ENCODE results near the gene PPP1CA.

PPP1CA gene

DNA sequence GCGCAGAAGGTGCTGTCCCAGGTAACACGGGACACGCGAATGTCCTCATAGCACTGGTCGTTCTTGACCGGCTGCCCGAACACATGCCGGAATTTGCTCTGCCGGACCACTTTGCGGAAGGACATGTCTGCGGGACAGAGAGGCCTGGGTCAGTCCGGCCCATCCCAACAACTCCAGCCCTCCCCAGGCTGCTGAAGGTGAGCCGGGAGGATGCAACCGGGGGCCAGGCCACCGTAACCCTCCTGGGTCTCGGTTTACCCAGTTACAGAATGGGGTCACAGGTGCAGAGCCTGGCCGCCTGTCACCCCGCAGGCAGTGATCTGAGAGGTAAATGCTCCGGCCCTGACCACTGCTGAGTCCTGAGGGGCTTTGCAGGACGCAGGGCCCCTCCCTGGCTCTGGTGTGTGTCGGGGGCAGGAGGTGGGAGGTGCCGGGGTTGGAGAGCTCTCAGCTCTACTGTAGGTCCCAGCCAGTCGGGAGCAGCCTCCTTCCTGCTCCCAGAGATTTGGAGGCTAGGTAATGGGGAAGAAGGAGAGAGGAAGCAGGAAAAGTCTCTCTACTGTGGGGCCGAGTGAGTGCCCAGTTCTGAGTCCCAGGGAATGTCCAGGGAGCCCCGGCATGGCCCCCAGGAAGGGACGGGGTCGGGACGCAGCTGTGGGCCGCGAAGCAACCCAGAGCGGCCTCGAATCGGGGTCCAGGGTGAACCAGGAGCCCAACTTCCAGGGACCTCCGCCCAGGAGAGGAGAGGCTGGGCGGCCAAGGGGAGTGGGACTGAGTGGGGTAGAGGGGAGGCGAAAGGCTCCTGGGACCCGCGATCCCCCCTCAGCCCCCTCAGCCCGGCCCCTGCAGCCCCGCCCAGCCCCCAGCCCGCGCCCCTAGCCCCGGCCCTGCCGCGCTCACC, 41.1 kb upstream of the PPP1CA start:
- TF ChIP-seq, protein P1, sequence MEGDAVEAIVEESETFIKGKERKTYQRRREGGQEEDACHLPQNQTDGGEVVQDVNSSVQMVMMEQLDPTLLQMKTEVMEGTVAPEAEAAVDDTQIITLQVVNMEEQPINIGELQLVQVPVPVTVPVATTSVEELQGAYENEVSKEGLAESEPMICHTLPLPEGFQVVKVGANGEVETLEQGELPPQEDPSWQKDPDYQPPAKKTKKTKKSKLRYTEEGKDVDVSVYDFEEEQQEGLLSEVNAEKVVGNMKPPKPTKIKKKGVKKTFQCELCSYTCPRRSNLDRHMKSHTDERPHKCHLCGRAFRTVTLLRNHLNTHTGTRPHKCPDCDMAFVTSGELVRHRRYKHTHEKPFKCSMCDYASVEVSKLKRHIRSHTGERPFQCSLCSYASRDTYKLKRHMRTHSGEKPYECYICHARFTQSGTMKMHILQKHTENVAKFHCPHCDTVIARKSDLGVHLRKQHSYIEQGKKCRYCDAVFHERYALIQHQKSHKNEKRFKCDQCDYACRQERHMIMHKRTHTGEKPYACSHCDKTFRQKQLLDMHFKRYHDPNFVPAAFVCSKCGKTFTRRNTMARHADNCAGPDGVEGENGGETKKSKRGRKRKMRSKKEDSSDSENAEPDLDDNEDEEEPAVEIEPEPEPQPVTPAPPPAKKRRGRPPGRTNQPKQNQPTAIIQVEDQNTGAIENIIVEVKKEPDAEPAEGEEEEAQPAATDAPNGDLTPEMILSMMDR (IDR thresholded peaks at IDR 0.05; ENCODE audit: control extremely low read depth, extremely low read depth, low read depth, missing control alignments): no peak
- no peak for DNase-seq (ENCODE audit: extremely low spot score)
- CTCF ChIA-PET: interaction anchor here (1.0 to 1.2 kb wide), 2 partner anchors 41 to 89 kb away, joined by 3 read pairs; partner anchors contain the start of genes POLD4 and PPP1CA
- POLR2A ChIA-PET: interaction anchor here (0.6 kb wide), 3 partner anchors 9 to 63 kb away, joined by 3 to 4 read pairs (median 3); partner anchors contain the start of gene PITPNM1

DNA sequence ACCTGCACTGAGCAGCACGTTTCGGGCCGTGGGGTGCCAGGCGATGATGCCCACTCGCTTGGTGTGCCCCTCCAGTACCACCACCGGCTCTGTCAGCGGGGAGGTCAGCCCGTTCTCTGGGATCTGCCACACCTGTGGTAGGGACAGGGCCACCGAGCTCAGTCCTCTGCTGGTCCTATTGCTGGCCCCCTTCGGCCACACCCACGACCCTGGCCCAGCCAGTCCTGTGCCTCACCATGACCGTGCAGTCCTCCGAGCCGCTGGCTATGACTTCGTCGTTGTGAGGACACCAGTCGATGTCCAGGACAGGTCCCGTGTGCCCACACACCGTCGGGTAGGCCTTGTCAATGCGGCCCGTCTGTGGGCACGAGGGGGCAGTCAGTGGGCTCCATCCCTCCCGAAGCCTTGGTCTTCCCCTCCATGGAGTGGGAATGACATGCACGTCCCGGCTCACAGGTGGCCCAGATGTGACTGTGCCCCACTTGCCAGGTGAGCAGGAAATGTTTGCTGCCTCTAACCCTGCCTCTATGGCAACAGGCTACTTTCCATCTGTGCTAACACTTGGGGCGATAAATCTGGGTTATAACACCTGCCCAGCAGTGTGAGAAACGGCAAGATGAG, 40.2 kb upstream of the PPP1CA start:
- ChIA-PET CTCF (interaction anchor here (0.7 to 1.4 kb wide), 3 partner anchors 13 to 40 kb away, joined by 3 to 4 read pairs (median 3); partner anchors contain the start of genes PPP1CA, RPS6KB2 and TMEM134), POLR2A (interaction anchor here (0.8 kb wide), 1 partner anchor 10 kb away, joined by 3 read pairs; no protein-coding TSS in a partner anchor)
- TF ChIP-seq, protein P1 (IDR thresholded peaks at IDR 0.05; ENCODE audit: control extremely low read depth, extremely low read depth, low read depth, missing control alignments): no peak
- no peak for DNase-seq (ENCODE audit: extremely low spot score)

DNA sequence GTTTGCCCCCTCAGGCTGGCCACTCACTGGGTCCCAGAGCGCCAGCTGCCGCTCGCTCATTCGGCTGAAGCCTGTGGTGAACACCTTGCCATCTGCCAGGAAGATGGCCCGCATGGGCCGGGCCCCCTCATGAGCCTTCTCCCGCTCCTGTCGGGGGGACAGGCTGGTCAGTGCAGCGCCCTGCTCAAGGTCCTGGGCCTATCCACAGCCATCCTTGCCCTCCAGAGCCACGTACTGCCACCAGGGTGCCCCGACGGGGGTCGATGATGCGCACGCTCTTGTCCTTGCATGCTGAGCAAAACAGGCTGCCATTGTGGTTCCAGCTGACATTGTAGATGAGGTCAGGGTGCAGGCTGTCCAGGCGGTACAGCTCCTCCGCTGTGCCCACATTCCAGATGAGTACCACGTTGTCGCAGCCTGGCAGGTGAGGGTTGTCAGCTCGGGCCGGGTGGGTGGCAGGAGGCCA, 39.5 kb upstream of the PPP1CA start:
- ChIA-PET CTCF (interaction anchor here (0.7 to 1.4 kb wide), 5 partner anchors 12 to 40 kb away, joined by 3 to 4 read pairs (median 3); partner anchors contain the start of genes PPP1CA, RPS6KB2, TBC1D10C and TMEM134), POLR2A (interaction anchor here (0.5 to 0.8 kb wide), 2 partner anchors 10 to 90 kb away, joined by 3 read pairs; no protein-coding TSS in a partner anchor)

DNA sequence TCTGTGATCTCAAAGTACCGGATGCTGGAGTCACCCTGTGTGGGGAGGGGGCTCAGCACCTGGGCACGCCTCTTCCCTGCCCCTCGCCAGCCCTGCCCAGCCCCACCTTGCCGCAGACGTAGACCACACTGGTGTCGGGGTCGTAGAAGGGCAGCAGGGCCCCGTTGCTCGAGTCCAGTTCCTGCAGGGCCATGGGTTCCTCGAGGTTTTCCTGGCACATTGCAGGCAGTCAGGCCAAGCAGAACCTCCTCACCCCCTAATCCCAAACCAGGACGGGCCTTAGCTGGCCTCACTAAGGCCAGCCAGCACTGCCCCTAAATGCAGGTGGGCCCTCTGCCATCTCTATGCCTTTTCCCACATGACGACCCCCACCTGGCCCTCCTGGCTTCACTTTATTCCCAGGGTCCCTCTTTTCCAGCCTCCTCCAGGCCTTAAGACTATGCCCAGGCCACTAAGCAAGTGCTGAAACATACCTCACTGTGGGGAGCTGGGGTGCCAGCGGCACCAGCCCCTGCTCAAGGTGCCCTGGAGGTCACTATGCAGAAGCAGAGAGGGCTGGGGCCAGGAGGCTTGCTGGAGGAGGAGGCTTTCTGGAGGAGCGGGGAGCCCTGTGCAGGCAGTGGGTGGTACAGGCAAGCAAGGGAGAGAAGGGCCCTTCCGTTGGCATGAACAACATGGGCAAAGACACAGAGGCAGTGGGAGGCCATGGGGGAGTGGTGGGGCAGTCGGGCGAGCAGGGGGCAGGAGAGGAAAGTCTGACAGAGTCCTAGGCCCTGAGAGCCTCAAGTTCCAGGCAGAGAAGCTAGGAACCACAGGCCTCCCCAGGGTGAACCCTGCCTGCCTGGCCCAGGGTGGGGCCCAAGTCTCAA, 38.8 kb upstream of the PPP1CA start:
- ChIA-PET POLR2A (interaction anchor here (0.5 kb wide), 1 partner anchor 89 kb away, joined by 3 read pairs; no protein-coding TSS in a partner anchor), CTCF (interaction anchor here (0.7 to 1.4 kb wide), 4 partner anchors 12 to 39 kb away, joined by 3 to 4 read pairs (median 3); partner anchors contain the start of genes PPP1CA, RPS6KB2 and TBC1D10C)
- no peak for DNase-seq (ENCODE audit: extremely low spot score)
- TF ChIP-seq, protein P1 (IDR thresholded peaks at IDR 0.05; ENCODE audit: control extremely low read depth, extremely low read depth, low read depth, missing control alignments): no peak

More for the DNA sequence above, 39.5 kb upstream of the PPP1CA start:
- DNase-seq (ENCODE audit: extremely low spot score): no peak
- TF ChIP-seq, protein P1 (IDR thresholded peaks at IDR 0.05; ENCODE audit: control extremely low read depth, extremely low read depth, low read depth, missing control alignments): no peak

DNA sequence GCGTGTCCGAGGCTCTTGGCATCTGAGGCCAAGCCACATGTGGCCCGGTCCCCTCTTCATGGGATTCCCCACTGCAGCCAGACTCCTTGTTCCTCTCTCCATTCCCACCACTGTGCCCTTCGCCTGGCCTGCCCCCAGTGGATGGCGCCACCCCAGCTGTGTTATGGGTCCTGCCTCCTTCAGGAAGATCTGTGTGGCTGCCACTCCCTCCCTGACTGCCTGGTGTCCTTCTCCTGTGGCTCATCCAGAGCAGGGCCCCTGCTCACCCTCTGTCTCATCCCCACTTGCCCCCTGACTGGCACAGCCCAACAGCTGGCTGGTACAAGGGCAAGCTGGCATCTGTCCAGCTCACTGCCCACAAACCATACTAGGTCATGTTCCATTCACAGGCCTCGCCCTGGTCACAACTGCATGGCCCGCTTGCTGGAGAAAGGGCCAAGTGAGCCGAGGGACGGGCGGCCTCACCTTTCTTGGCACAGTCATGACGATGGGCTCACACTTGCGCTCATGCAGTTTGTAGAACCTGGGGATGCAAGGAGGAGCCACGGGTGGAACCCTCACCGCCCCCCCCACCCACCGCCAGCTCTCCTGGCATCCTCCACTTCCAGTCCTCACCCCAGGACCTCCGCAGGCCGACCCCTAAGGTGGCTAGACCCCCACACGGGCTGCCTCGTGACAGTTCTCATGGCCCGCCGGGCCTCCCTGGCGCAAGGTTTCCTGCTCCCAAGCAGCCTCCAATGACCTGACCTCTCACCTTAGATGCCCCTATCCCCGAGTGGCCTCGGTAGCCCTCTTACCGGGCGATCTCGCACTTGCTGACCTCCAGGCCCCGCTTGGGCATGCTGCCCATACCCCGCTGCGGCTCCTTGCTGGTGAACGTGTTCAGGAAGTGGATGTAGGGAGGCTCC, 37.9 kb upstream of the PPP1CA start:
- TF ChIP-seq, protein P1 (IDR thresholded peaks at IDR 0.05; ENCODE audit: control extremely low read depth, extremely low read depth, low read depth, missing control alignments): peak; percentile 43
- no peak for DNase-seq (ENCODE audit: extremely low spot score)
- ChIA-PET CTCF (interaction anchor here (0.8 to 2.8 kb wide), 12 partner anchors 9 to 66 kb away, joined by 3 to 19 read pairs (median 4); partner anchors contain the start of genes PITPNM1, PPP1CA, RPS6KB2 and TMEM134), POLR2A (interaction anchor here (0.7 kb wide), 1 partner anchor 9 kb away, joined by 5 read pairs; no protein-coding TSS in a partner anchor)

All from GM10248 (cell line).